ENCODE results near the gene ANKRD11.

Gene ANKRD11

GRCh38 chr16:89326721-89327120 is 163.6 kb downstream of the ANKRD11 start:
- H3K9me3 ChIP-seq (ENCODE audit: insufficient read depth, low read depth, low read length): no peaks in the 10 kb centered on the region
- H2AFZ ChIP-seq (ENCODE audit: low read length): no peak overlapping the region
- no peak for TF ChIP-seq EZH2phosphoT487 (IDR thresholded peaks at IDR 0.05; ENCODE audit: borderline replicate concordance)
- TF ChIP-seq, protein P1, sequence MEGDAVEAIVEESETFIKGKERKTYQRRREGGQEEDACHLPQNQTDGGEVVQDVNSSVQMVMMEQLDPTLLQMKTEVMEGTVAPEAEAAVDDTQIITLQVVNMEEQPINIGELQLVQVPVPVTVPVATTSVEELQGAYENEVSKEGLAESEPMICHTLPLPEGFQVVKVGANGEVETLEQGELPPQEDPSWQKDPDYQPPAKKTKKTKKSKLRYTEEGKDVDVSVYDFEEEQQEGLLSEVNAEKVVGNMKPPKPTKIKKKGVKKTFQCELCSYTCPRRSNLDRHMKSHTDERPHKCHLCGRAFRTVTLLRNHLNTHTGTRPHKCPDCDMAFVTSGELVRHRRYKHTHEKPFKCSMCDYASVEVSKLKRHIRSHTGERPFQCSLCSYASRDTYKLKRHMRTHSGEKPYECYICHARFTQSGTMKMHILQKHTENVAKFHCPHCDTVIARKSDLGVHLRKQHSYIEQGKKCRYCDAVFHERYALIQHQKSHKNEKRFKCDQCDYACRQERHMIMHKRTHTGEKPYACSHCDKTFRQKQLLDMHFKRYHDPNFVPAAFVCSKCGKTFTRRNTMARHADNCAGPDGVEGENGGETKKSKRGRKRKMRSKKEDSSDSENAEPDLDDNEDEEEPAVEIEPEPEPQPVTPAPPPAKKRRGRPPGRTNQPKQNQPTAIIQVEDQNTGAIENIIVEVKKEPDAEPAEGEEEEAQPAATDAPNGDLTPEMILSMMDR (conservative IDR thresholded peaks at IDR 0.05; ENCODE audit: low read length): no peak
- H3K4me1 ChIP-seq (ENCODE audit: insufficient read depth, low read length, poor library complexity, severe bottlenecking): peaks cover 5% of the 10 kb centered on the region
- H4K20me1 ChIP-seq (ENCODE audit: insufficient read depth, low read length, poor library complexity, severe bottlenecking): peaks cover 46% of the 10 kb centered on the region
- H3F3A ChIP-seq (ENCODE audit: low read depth): no peaks in the 10 kb centered on the region
- peaks cover 90% of the 10 kb centered on the region for H3K79me2 ChIP-seq (ENCODE audit: insufficient read depth, low read length)
- H3K9me2 ChIP-seq (replicated peaks; ENCODE audit: low read depth, low read length): no peaks in the 10 kb centered on the region
- no peak overlapping the region for H3K9ac ChIP-seq (ENCODE audit: low read depth, low read length, poor library complexity, severe bottlenecking)
- no peak overlapping the region for H3K4me2 ChIP-seq (ENCODE audit: low read depth, low read length, poor library complexity, severe bottlenecking)
- no peak overlapping the region for H3K4me3 ChIP-seq (ENCODE audit: low read length, poor library complexity, severe bottlenecking)
- H3K27me3 ChIP-seq (ENCODE audit: insufficient read depth, low read length, poor library complexity, severe bottlenecking): no peaks in the 10 kb centered on the region
- no peaks in the 10 kb centered on the region for H3K36me3 ChIP-seq (ENCODE audit: insufficient read depth, low read length)

DNA sequence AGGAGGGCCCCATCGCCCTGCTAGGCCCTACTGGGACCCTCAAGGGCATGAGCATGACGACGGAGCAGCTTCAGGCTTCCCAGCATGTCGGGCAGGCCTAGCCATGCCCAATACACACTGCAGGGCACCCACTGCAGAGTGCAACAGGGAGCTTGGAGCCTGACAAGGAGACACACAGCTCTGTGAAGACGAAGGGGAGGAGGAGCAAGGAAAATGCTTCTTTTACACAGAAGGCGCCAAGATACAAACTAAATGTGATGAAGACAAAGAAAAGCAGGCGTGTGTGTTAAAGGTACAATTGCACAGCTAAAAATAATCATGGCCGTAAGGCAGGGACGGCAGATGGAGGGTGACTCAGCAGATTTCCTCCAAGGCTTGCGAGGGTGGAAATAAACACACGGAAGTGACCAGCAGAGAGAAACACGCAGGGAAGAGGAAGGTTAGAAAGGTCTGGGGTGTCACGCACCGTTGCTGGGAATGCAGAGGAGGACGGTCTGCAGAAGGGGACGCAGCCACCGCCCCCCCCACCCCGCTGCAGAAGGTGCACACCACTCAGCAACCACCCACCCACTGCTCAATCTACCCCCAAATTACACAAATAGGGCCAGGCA is 164.4 kb downstream of the ANKRD11 start:
- H3K9ac ChIP-seq (ENCODE audit: low read depth, low read length, poor library complexity, severe bottlenecking): no peak overlapping the region
- no peaks in the 10 kb centered on the region for H3F3A ChIP-seq (ENCODE audit: low read depth)
- H3K9me3 ChIP-seq (ENCODE audit: insufficient read depth, low read depth, low read length): no peaks in the 10 kb centered on the region
- H3K4me3 ChIP-seq (ENCODE audit: low read length, poor library complexity, severe bottlenecking): no peak overlapping the region
- no peaks in the 10 kb centered on the region for H3K36me3 ChIP-seq (ENCODE audit: insufficient read depth, low read length)
- TF ChIP-seq EZH2phosphoT487 (IDR thresholded peaks at IDR 0.05; ENCODE audit: borderline replicate concordance): no peak
- TF ChIP-seq, protein P1 (conservative IDR thresholded peaks at IDR 0.05; ENCODE audit: low read length): no peak
- peaks cover 42% of the 10 kb centered on the region for H4K20me1 ChIP-seq (ENCODE audit: insufficient read depth, low read length, poor library complexity, severe bottlenecking)
- no peaks in the 10 kb centered on the region for H3K27me3 ChIP-seq (ENCODE audit: insufficient read depth, low read length, poor library complexity, severe bottlenecking)
- H3K9me2 ChIP-seq (replicated peaks; ENCODE audit: low read depth, low read length): no peaks in the 10 kb centered on the region
- H3K4me1 ChIP-seq (ENCODE audit: insufficient read depth, low read length, poor library complexity, severe bottlenecking): peaks cover 5% of the 10 kb centered on the region
- H3K79me2 ChIP-seq (ENCODE audit: insufficient read depth, low read length): peaks cover 89% of the 10 kb centered on the region
- H3K4me2 ChIP-seq (ENCODE audit: low read depth, low read length, poor library complexity, severe bottlenecking): peak overlapping the region; percentile 20
- H2AFZ ChIP-seq (ENCODE audit: low read length): no peak overlapping the region

DNA sequence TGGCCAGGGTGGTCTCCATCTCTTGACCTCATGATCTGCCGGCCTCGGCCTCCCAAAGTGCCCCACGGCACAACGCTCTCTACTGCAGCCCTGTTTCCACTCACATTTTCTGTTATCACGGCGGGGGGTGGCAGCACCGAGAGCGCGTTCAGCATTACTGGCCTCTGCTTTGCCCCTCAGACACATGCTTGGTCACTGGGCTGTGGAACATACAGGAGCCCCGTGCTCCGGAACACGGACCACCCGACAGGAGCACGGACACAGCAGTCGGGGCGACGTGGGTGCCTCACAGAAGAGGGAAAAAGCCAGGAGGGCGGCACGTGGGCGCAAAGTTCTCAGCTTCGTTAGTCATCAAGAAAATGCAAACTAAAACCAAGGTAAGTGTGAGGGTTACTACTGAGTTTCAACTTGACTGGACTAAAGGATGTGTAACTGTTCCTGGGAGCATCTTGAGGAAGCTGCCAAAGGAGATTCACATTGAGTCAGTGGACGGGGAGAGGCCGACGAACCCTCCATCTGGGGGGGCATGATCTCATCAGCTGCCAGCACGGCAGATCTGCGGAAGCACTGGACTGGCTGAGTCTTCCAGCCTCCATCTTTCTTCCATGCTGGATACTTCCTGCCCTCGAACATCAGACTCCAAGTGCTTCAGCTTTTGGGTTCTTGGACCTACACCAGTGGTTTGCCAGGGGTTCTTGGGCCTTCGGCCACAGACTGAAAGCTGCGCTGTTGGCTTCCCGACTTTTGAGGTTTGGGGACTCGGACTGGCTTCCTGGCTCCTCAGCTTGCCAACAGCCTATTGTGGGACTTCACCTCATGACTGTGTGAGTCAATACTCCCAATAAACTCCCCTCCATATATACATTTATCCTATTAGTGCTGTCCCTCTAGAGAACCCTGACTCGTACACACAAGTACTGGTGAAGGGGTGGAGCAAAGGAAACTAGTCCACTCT is 166.0 kb downstream of the ANKRD11 start:
- Histone ChIP-seq H4K20me1 (ENCODE audit: insufficient read depth, low read length, poor library complexity, severe bottlenecking) (peaks cover 59% of the 10 kb centered on the region), H2AFZ (ENCODE audit: low read length) (no peak overlapping the region), H3K27me3 (ENCODE audit: insufficient read depth, low read length, poor library complexity, severe bottlenecking) (no peaks in the 10 kb centered on the region), H3K4me1 (ENCODE audit: insufficient read depth, low read length, poor library complexity, severe bottlenecking) (peaks cover 10% of the 10 kb centered on the region), H3K4me2 (ENCODE audit: low read depth, low read length, poor library complexity, severe bottlenecking) (no peak overlapping the region), H3K9me2 (replicated peaks; ENCODE audit: low read depth, low read length) (no peaks in the 10 kb centered on the region), H3K9ac (ENCODE audit: low read depth, low read length, poor library complexity, severe bottlenecking) (no peak overlapping the region), H3F3A (ENCODE audit: low read depth) (no peaks in the 10 kb centered on the region), H3K79me2 (ENCODE audit: insufficient read depth, low read length) (peaks cover 95% of the 10 kb centered on the region), H3K4me3 (ENCODE audit: low read length, poor library complexity, severe bottlenecking) (no peak overlapping the region), H3K36me3 (ENCODE audit: insufficient read depth, low read length) (no peaks in the 10 kb centered on the region), H3K9me3 (ENCODE audit: insufficient read depth, low read depth, low read length) (no peaks in the 10 kb centered on the region)
- TF ChIP-seq, protein P1 (conservative IDR thresholded peaks at IDR 0.05; ENCODE audit: low read length): no peak
- TF ChIP-seq EZH2phosphoT487 (IDR thresholded peaks at IDR 0.05; ENCODE audit: borderline replicate concordance): no peak

All from Loucy (cell line).